Muscle layer of colon (tissue), 2 donors: ENCODE measurements around the gene CAPN1.
A peak's percentile ranks its signal among the peaks of the same experiment; 100 is the strongest.
"Not testable (repeated sequence)": the region's sequence is repeated elsewhere in the genome, so short reads cannot be mapped to it uniquely, and the experiment has no call there.

Experiments used
- H3K27ac ChIP-seq: one replicate; pipeline ENCODE4 v1.7.0; 2013; ENCODE audit warnings: low read depth, mild to moderate bottlenecking, low read length, moderate library complexity
- H3K27me3 ChIP-seq, 2 donors: one replicate each; pipeline ENCODE4 v1.7.0; 2013; ENCODE audit warnings: low read length in 2 of 2, mild to moderate bottlenecking in 2 of 2; ENCODE audit not compliant: insufficient read depth in 2 of 2, control insufficient read depth in 1 of 2
- H3K36me3 ChIP-seq: one replicate; pipeline ENCODE4 v1.7.0; 2013; ENCODE audit warnings: mild to moderate bottlenecking, low read length; ENCODE audit not compliant: insufficient read depth
- H3K4me1 ChIP-seq: one replicate; pipeline ENCODE4 v1.7.0; 2013; ENCODE audit warnings: mild to moderate bottlenecking, low read length; ENCODE audit not compliant: insufficient read depth
- H3K4me3 ChIP-seq, 2 donors: one replicate each; pipeline ENCODE4 v1.7.0; 2013; ENCODE audit warnings: low read length in 2 of 2, low read depth in 1 of 2, mild to moderate bottlenecking in 1 of 2, moderate library complexity in 1 of 2
- H3K9ac ChIP-seq: one replicate; pipeline ENCODE4 v1.7.0; 2013; ENCODE audit warnings: low read length
- H3K9me3 ChIP-seq: one replicate; pipeline ENCODE4 v1.7.0; 2013; ENCODE audit warnings: mild to moderate bottlenecking, low read length
- donor health status: abdominal sarcoma.
- donor health status: Adenocarcinoma of cecum.

Gene CAPN1

DNA sequence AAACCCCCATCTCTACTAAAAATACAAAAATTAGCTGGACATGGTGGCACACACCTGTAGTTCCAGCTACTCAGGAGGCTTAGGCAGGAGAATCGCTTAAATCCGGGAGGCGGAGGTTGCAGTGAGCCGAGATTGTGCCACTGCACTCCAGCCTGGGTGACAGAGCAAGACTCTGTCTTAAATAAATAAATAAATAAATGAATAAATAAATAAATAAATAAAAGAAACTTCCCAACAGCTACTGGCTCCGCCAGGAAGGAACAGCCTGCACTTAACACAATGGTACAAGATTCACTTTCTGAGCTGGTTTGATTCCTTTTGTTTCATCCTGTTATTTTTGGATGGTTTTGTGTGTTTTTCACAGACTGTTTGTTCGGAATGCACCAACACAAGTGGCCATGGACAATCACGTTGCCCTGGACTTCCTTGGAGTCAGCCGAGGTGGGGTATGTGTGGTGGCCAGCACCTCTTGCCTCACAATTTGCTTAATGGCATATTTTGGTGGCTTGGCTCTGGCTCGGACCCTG, 66.5 kb downstream of the CAPN1 start:
- H3K4me1 ChIP-seq, H3K27ac ChIP-seq, H3K9me3 ChIP-seq, H3K4me3 ChIP-seq, H3K36me3 ChIP-seq, H3K9ac ChIP-seq, H3K27me3 ChIP-seq: not testable (repeated sequence)

DNA sequence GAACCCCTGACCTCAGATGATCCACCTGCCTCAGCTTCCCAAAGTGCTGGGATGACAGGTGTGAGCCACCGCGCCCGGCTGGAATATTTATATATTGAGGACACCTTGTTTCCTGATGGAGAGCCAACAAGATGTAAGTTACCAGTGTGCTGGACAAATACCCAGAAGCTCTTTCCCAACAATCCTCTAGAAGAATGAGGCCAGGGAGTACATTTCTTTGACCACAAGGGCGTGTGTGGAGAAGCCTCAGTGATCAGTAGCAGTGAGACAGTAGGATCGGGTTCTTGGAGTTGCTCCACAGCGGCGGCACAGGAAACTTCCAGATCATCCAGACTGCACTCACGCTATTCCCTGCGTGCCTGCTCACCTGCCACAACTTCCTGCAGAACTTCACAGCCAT, 69.7 kb downstream of the CAPN1 start:
- H3K9ac ChIP-seq = no peak overlapping the region
- H3K4me3 ChIP-seq = no peak overlapping the region
- H3K9me3 ChIP-seq = no peaks in the 10 kb centered on the region
- no peaks in the 10 kb centered on the region for H3K4me1 ChIP-seq
- no peaks in the 10 kb centered on the region for H3K36me3 ChIP-seq
- no peaks in the 10 kb centered on the region for H3K27me3 ChIP-seq
- H3K27ac ChIP-seq = no peak overlapping the region

DNA sequence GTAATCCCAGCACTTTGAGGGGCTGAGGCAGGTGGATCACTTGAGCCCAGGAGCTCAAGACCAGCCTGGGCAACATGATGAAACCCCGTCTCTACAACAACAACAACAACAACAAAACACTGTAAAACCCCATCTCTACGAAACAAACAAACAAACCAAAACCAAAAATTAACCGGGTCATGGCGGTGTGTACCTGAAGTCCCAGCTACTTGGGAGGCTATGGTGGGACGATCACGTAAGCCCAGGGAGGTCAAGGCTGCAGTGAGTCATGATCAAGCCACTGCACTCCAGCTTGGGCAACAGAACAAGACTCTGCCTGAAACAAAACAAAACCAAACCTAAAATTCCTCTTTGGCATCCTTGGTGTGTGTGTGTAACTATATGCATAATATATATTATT, 73.0 kb downstream of the CAPN1 start:
- Histone ChIP-seq H3K9ac (no peak overlapping the region), H3K4me1 (no peaks in the 10 kb centered on the region), H3K4me3 (no peak overlapping the region), H3K36me3 (no peaks in the 10 kb centered on the region), H3K9me3 (no peaks in the 10 kb centered on the region), H3K27me3 (no peaks in the 10 kb centered on the region), H3K27ac (no peak overlapping the region)

DNA sequence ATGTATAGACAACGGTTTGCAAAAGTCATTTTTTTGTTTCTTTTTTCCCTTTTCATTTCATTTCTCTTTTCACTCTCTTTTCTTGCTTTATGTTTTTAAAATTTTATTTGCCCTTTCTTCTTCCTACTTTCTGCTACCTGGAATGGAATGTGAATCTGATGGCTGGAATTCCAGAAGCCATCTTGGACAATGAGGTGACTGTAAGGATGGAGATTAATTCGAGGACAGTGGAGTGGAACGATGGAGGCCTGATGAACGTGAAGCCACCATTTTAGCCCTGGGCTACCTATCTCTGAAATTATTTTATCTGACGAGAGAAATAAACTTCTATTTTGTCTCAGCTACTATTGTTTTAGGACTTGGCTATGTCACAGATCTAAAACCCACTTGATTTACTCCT, 77.3 kb downstream of the CAPN1 start:
- Histone ChIP-seq H3K4me1 (peaks cover 11% of the 10 kb centered on the region), H3K27me3 (no peaks in the 10 kb centered on the region), H3K36me3 (no peaks in the 10 kb centered on the region), H3K4me3 (no peak overlapping the region), H3K9me3 (no peaks in the 10 kb centered on the region), H3K9ac (no peak overlapping the region), H3K27ac (no peak overlapping the region)

DNA sequence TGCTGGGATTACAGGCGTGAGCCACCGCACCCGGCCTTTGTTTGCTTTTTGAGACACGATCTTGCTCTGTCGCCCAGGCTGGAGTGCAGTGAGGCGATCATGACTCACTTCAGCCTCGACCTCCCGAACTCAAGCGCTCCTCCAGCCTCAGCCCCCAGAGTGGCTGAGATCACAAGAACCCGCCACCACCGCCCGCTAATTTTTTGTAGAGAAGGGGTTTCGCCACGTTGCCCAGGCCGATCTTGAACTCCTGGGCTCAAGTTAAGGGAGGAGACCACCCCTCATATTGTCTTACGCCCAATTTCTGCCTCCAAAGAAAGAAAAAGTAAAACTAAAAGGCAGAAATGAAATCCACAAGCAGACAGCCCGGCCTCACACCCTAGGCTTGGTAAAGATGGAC, 78.6 kb downstream of the CAPN1 start:
- Histone ChIP-seq H3K9me3 (no peaks in the 10 kb centered on the region), H3K4me1 (peaks cover 11% of the 10 kb centered on the region), H3K27me3 (no peaks in the 10 kb centered on the region), H3K27ac (no peak overlapping the region), H3K4me3 (no peak overlapping the region), H3K9ac (no peak overlapping the region), H3K36me3 (no peaks in the 10 kb centered on the region)

DNA sequence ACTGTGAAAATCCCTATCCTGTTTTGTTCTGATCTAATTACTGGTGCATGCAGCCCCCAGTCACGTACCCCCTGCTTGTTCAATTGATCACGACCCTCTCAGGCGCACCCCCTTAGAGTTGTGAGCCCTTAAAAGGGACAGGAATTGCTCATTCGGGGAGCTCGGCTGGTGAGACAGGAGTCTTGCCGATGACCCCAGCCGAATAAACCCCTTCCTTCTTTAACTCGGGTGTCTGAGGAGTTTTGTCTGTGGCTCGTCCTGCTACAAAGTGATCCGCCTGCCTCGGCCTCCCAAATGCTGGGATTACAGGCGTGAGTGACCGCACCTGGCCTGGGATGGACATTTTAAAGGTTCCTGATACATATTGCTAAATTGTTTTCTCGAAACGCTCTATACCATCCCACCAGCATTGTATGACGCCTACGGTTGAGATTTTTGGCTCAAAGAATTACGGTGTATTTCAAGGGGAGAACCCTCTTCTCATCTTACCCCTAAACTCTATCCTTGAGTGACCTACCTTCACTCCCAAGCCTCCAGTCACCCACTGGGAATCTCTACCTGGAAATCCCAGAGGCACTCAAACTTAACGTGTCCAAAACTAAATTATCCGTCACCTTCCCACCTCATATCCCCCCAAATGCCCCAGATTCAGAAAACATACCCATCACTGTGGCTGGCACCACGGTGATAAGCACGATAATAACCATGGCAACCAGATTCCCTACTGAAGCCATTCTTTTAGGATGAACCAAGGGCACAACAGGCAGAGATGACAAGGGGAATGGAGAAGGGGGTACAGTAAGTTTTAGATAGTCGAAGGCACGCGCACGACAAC, 79.2 kb downstream of the CAPN1 start:
- Histone ChIP-seq H3K27me3 (no peaks in the 10 kb centered on the region), H3K27ac (peak overlapping the region; percentile 50), H3K9me3 (no peaks in the 10 kb centered on the region), H3K9ac (peak overlapping the region; percentile 75), H3K4me3 (peak overlapping the region; percentile 57 to 73), H3K4me1 (peaks cover 11% of the 10 kb centered on the region), H3K36me3 (no peaks in the 10 kb centered on the region)
